DLD1 (cell line): ENCODE measurements around the gene SLC50A1.

ENCODE experiments used
- in situ Hi-C: cut with HindIII; loops from 2 replicates; pipeline ENCODE4 v1.10.0; 2017; ENCODE audit warnings: low sequenced_read_pairs

The SLC50A1 gene

DNA sequence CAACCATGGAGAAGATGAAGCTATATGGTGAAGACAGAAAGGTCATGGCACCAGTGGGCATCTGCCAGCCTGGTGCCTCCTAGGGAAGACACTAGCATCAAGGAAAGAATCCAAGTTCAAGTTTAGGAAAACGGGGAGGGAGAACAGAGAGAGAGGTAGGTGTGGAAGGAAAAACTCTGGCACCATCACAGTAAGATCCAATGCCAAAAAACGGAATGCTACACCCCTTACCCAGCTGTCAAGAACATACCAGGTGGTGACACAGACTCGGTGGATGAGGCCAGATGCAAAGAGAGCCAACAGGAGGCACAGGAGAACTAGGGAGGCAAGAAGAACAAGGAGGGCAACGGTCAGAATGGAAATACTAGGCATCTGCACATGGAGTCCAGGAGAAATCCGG is 33.9 kb downstream of the SLC50A1 start:
- in situ Hi-C loops, result no loop called here

DNA sequence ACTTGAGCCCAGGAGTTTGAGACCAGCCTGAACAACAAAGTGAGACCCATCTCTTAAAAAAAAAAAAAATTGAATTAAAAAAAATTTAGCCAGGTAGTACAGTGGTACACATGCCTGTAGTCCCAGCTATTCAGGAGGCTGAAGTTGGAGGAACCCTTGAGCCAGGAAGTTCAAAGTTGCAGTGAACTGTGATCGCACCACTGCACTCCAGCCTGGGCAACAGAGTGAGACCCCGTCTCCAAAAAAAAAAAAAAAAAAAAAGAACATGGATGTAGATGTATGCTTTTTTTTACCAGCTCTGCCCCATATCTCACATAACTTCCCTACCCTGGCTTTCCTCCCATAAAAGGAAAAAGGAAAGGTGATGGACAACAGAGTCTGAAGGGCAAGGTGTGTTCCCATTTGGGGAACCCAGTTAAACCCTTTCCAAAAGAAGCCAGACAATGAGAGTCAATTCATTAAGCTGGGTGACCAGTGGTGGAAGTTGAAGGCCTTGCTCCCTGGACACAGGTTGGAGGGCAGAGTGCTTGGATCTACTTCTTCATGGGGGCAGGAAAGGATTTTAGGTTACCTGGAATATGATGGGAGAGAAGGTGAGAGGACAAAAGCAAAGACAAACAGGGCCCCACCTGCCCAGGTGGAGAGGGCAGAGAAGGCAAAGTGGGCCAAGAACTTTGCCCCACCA is 34.6 kb downstream of the SLC50A1 start:
- in situ Hi-C loops, result no loop called here

DNA sequence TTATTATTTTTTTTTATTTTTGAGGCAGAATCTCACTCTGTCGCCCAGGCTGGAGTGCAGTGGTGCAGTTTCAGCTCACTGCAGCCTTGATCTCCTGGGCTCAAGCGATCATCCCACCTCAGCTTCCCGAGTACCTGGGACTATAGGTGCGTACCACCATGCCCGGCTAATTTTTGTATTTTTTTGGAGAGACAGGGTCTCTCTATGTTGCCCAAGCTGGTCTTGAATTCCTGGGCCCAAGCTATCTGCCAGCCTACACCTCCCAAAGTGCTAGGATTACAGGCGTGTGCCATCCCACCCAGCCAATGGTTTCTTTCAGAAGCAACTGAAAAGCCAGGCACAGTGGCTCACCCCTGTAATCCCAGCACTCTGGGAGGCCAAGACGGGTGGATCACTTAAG is 35.2 kb downstream of the SLC50A1 start:
- in situ Hi-C loops, result no loop called here

DNA sequence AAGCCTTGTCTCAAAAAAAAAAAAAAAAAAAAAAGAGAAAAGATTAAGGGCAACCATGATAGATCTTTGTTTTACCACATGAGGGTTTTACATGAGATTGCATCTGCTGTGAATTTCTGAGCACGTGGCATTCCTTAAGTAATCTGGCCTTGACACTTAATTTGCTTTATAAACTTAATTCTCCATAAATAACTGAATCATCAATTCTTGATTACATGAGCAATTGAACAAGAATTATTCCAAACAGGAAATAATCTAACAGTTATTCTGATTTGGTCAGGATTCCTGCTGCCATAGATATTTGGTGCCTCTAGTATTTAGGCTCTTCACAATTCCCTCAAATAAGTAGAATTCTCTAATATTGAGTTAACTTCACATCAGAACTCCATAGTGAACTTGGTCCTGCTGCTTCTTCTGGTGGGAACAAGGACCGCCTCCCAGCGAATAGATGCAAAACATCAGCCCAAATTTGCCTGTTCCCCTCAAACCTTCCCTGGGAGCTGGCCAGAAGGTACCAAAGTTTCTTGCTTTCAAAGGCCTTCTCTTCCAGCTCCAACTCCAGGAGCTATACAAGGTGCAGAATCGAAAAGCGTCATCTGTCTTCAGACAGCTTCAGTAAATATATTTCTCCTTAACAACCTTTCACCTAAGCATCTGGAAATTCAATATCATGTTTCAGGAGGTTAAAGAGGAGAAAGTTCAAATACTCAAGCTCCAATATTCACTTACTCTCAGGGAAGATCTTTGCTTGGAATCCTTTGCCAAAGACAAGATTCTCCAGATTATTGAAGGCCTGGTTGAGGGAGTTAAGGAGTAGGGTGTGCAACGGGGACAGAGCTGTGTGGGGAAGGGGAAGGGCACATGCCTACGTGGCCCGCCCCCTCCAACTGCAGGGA is 36.4 kb downstream of the SLC50A1 start:
- in situ Hi-C loops, result no loop called here

DNA sequence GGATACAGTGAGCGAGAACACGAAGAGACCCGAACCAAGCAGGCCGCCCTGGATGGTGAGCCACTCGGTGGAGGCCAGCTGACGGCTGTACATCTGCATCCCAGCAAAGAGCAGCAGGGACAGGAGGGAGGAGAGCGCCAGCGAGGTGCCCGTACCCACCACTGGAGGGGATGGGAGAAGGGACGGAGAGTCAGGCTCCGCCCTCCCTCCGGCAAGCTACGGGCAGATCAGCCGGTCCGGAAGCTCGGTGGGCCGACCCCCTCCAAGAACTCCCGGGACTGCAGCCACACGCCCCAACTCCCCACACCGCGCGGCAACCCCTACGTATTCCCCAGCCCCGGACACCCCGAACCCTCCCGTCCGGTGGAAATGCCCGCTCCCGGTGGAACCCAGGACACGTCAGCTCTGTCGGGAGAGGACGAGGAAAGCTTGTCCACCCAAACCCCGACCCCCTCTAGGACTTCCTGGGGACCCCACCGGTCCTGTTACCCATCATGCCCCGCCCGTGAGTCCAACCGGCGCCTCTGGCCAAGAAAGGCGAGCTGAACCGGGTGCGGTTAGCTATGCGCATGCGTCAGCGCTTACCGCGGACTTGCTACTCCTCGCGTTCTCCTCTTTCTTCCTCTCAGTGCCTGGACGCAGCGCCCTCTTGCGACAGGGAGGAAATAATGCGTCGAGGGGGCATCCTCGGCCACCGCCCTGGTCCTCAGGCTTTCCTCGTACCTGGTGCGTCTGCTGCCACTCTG is 37.3 kb downstream of the SLC50A1 start, which contains the start of gene KRTCAP2:
Gene KRTCAP2 (minus strand): TSS at position 573 of the 746 bp plus-strand sequence. CDS start 80 bp downstream, at position 493.
- in situ Hi-C loops, result no loop called here

DNA sequence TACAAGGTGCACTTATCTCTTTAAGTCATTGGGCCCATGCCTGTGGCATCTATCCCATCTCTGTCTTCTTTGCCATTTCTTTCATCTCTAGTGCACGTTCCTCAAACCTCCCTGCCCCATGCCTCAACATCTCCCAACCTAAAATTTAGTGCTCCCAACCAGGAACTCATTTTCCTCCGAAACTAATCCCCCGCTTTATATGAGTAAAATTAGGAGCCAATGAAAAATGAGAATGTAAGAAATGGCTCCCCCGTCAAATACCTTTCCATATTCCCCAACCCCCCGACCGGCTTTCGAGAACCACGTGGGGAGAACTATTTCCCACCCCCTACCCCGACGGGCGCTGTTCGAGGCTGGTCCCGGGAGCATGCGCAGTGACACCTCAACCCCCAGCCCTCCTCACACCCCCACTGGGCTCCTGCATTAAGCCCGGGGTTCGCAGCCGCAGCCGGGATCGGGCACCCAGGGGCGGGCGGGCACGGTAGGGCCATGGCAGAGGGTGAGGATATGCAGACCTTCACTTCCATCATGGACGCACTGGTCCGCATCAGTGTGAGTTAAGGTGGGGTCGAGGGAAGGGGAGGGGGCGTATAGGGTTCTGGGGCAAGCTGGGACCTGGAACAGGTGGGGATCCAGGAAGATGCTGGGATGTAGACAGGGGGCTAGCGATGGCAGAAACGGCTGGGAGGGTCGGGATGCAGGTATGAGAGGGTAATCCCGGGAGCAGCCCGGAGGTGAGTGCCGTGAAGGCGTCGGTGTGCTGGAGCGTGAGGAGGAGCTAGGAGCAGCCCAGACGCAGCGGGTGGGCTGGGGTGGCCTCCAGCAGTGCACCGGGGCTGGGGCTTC is 38.0 kb downstream of the SLC50A1 start, which contains the start of gene TRIM46:
Gene TRIM46 (plus strand): TSS at position 372 of the 846 bp plus-strand sequence. CDS start 118 bp downstream, at position 490.
- in situ Hi-C loops, result no loop called here

DNA sequence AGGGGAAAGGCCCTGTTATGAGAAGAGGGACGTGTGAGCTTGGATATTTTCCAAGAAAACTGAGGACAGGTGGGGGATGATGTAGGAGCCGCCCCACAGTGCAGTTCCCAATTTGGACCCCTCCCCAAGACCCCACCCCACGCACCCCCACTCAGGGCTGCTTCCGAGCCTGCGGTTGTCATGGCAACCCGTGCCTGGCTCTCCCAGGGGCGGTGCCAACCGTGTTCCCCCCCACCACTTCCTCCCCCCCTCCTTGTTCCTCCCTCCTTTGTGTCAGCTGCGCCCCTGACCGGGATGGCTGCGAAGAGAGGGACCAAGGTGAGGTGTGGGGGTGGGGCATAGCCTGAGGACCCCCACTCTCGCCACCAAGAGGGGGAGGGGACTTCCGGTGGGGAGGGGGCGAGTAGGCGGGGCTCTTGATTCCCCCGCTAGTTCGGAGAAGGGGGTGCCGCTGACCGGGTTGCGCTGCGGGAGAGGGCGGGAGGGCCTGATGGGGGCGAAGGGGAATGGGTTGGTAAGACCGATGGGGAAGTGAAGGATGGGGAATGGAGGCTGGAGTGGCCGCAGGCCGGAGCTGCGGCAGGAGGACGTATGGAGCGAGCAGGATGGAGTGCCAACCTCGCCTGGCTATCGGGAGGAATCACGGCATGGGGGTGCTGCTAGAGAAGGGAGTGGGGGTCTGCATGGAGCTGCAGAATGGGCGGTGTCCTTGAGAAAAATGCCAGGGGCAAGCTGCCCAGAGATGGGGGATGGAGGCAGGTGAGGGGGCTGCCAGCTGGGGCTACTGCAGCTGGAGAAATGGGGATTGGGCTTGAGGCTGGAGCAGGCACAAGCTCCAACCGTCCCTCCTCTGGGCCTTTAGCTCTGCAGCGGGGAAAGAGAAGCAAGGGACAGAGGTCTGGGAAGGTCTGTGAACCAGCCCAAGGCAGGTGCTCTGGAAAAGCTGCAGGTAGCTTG is 39.0 kb downstream of the SLC50A1 start:
- in situ Hi-C loops, result no loop called here

DNA sequence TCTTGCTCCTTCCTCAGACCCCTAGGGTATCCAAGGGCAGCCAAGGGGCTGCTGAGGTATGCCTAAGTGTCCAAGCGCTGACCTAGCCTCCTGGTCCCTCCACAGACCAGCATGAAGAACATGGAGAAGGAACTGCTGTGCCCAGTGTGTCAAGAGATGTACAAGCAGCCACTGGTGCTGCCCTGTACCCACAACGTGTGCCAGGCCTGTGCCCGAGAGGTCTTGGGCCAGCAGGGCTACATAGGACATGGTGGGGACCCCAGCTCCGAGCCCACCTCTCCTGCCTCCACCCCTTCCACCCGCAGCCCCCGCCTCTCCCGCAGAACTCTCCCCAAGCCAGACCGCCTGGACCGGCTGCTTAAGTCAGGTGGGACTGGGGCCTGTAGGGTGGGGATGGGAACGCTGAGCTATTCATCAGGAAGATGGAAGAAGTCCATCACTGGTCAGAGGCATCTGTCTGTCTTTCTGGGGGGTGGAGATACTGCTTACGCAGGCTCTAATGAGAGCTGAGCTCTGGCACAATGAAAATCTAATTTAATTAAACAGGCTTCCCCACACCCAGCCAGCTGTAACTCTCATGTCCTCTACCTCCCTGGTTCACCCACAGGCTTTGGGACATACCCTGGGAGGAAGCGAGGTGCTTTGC is 39.8 kb downstream of the SLC50A1 start:
- in situ Hi-C loops, result no loop called here

DNA sequence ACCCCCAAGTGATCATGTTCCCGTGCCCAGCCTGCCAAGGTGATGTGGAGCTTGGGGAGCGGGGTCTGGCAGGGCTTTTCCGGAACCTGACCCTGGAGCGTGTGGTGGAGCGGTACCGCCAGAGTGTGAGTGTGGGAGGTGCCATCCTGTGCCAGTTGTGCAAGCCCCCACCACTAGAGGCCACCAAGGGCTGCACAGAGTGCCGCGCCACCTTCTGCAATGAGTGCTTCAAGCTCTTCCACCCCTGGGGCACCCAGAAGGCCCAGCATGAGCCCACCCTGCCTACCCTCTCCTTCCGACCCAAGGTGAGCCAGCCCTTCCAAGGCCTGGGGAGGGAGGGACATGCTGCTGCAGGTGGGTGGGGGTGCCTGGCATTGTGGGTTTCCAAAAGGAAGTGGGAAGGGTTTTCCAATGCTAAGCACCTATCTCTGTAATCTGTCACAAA is 40.3 kb downstream of the SLC50A1 start:
- in situ Hi-C loops, result no loop called here

DNA sequence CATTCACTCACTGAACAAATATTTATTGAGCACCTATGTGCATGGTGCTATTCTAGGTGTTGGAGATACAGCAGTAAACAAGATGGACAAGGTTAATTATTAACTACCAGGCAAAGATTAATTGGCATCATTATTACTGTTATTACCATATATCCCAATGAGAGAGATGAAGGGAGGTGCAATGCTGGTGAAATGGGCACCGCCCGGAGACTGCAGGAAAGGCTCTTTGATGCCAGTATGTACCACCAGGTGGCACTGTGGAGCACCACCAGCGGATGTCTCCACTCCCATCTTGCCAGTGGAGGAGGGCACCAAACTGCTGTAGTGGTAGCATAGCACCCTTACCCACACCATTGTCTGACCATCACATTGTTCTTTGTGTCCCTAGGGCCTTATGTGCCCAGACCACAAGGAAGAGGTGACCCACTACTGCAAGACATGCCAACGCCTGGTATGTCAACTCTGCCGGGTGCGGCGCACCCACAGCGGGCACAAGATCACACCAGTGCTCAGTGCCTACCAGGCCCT is 41.0 kb downstream of the SLC50A1 start:
- in situ Hi-C loops, result no loop called here

DNA sequence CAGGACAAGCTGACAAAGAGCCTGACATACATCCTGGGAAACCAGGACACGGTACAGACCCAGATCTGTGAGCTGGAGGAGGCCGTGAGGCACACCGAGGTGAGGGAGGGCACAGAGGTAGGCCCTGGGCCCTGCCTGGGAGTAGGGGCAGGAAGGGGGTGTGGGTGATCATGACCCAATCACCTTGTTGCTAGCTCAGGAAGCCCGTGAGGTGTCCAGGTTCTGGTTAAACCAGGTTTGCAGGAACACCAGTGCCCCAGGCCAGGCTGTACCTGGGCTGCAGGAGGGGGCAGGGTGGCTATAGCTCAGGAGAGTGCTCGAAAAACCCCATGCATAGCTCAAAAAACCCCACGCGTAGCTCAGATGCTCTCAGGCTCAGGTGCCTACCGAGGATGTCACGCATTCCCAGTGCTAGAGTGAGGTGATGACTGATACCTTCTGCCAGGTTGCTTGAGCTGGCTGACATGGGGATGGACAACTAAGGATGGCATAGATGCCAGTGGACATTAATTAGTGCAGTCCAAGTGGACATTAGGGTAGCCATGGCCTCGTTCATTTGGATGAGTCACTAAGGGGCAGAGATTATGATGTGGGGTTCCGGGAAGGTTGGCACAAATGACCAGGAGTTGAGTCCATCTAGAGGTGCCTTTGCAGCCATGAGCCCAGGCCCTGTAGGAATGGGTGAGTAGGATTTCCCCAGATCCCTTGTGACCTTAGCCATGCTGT is 41.7 kb downstream of the SLC50A1 start:
- in situ Hi-C loops, result no loop called here

DNA sequence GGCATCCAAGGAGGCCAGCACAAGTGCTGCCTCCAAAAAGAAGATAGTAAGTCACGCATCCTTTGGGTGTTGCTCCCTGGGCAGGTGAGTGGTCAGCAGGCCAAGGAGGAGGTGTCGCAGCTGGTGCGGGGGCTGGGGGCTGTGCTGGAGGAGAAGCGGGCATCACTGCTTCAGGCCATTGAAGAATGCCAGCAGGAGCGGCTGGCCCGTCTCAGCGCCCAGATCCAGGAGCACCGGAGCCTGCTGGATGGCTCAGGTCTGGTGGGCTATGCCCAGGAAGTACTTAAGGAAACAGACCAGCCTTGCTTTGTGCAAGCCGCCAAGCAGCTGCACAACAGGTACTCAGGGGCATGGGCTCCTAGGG is 42.2 kb downstream of the SLC50A1 start:
- in situ Hi-C loops, result no loop called here

DNA sequence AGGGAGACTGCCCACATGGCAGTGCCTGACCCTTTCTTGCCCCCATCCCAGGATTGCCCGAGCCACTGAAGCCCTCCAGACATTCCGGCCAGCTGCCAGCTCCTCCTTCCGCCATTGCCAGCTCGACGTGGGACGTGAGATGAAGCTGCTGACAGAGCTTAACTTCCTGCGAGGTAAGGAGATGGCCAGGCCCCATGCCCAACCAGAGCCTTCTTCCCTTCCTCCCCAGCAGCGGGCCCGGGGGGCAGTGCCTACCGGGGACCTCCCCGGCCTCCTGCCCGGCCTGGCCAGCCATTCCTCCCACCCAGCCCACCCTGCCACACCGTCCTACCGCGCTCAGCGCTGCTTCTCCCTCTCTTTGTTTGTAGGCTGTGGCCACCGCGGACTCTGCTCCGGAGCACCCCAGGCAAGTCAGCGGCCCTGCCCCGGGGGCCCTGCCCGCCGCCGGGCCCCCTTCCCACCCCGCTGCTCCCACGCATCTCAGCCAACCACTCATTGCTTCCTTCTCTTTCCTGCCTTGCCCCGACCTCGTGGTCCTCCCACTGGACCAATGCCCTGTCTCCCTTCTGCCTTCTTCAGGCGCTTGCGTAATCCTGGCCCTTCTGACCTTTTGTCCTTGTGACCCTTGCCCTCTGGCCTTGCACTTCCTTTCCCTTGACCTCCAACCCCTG is 42.9 kb downstream of the SLC50A1 start:
- in situ Hi-C loops, result no loop called here

DNA sequence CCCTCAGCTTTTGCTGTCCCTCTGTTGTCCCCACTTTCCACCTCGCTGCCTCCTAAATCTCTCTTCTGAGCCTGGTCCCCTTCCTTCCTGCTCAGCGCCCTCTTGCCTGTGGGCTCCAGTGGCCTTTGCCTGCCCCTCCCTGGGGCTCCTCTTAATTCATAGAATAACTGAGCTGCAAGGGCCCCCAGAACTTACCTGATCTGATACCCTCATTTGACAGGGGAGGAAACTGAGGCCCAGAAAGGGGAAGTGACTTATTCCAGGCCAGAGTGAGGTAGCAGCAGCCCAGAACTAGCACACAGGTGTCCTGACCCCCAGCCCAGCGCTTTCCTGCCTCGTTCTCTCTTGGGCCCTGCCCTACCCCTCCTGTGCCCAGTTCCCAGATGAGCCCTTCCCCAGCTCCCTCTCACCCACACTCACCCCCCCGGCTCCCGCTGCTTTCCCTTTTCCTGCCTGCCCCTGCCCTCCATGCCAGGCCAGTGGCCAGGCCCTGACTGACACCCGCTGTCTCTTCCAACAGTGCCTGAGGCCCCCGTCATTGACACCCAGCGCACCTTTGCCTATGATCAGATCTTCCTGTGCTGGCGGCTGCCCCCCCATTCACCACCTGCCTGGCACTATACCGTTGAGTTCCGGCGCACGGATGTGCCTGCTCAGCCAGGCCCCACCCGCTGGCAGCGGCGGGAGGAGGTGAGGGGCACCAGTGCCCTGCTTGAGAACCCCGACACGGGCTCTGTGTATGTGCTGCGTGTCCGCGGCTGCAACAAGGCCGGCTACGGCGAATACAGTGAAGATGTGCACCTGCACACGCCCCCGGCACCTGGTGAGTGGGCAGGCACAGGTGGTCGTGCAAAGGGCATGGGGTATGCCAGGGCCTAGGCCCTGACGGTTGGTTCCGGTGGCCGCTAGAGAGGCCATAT is 43.7 kb downstream of the SLC50A1 start:
- in situ Hi-C loops, result no loop called here

DNA sequence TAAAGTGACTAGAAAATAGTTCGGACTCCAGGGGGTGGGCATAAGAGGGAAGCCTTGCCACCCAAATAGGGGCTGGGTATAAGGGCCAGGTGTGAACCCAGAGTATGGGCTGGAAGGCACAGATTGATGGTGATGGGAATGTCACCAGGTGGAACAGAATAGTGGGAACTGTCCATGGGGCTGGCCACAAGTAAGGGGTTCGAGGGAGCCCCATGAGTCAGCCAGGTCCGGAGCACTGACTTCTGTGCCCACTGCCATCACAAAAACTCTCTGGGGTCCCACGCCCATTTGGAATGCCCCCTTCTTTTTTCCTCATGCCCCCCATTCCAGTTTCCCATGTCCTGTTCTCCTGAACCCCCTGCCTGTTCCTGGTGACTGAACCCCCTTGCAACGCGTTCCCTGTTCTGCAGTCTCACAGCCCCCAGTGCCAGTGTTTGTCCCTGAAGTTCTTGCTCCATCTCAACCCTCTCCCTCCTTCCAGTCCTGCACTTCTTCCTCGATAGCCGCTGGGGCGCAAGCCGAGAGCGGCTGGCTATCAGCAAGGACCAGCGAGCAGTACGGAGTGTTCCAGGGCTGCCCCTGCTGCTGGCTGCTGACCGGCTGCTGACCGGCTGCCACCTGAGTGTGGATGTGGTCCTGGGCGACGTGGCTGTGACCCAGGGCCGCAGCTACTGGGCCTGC is 45.9 kb downstream of the SLC50A1 start:
- in situ Hi-C loops, result no loop called here
